ENCODE data around the gene DOCK4. TPM values are rescaled to one million over a fixed set of nuclear protein-coding genes. Genes with fewer than 3 reads are reported as not detected.

DOCK4 gene
- total RNA-seq, 1 experiment from 2014 or later, result 4.9 TPM

DNA sequence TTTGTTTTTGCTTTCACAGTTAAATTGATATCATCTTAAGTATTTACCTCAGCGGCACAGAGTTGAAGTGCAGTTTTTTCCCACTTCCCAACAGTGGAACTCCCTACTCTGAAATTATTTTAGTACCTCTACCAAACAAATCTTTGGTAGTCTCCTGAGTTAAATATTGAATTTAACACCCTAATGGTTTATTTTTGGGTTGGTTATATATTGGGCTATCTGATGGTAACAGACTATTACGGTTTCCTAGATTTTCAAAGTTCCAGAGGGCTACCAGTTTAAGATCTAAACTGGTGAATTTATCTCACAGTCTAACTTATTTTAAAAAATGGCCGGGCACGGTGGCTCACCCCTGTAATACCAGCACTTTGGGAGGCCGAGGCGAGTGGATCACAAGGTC lies 1.6 kb upstream of the DOCK4 start:
- Histone ChIP-seq H3K23ac (ENCODE audit: insufficient read length, low read depth, low read length) (no peak overlapping the region), H3K27ac (ENCODE audit: insufficient read length, low read depth, low read length) (no peak overlapping the region), H3K18ac (ENCODE audit: insufficient read length, low read depth, low read length) (no peak overlapping the region), H3K27me3 (ENCODE audit: insufficient read depth, low read length) (no peaks in the 10 kb centered on the region), H4K5ac (ENCODE audit: insufficient read length, low read depth, low read length) (no peak overlapping the region), H3K56ac (ENCODE audit: insufficient read length, low read depth, low read length) (no peak overlapping the region), H3K4me1 (ENCODE audit: insufficient read depth, low read length) (no peaks in the 10 kb centered on the region; the same call in 1 of the 2 replicates), H2BK5ac (ENCODE audit: insufficient read length, low read length) (no peak overlapping the region), H4K20me1 (ENCODE audit: control insufficient read depth, insufficient read depth, insufficient read length) (no peaks in the 10 kb centered on the region), H3K4me2 (ENCODE audit: insufficient read depth, insufficient read length, low read length) (peak overlapping the region; percentile 84), H3K4ac (ENCODE audit: low read depth, low read length) (no peak overlapping the region), H3T11ph (ENCODE audit: low read length) (no peak overlapping the region), H4K91ac (ENCODE audit: insufficient read length, low read depth, low read length) (no peak overlapping the region), H3K79me1 (ENCODE audit: insufficient read depth, low read depth, low read length, poor library complexity, severe bottlenecking) (peaks cover 2% of the 10 kb centered on the region), H3K14ac (ENCODE audit: insufficient read depth, low read length) (no peak overlapping the region), H4K8ac (replicated peaks; ENCODE audit: insufficient read length, low read depth, low read length) (no peak overlapping the region), H3K9me3 (ENCODE audit: control insufficient read depth, low read depth, low read length) (no peaks in the 10 kb centered on the region), H2BK120ac (ENCODE audit: low read depth, low read length, poor library complexity, severe bottlenecking) (no peak overlapping the region), H2AFZ (ENCODE audit: low read length) (no peak overlapping the region), H3K79me2 (ENCODE audit: insufficient read depth, low read length) (peaks cover 21% of the 10 kb centered on the region; the same call in 1 of the 2 replicates), H2BK20ac (ENCODE audit: low read depth, low read length, poor library complexity, severe bottlenecking) (no peak overlapping the region), H3K23me2 (ENCODE audit: insufficient read length, low read depth, low read length, poor library complexity, severe bottlenecking) (peaks cover 28% of the 10 kb centered on the region), H3K9ac (ENCODE audit: extremely low read depth, insufficient read length, low read length) (no peak overlapping the region), H2BK12ac (ENCODE audit: insufficient read length, low read depth, low read length) (no peak overlapping the region), H2AK5ac (ENCODE audit: insufficient read length, low read length) (no peak overlapping the region), H2BK15ac (ENCODE audit: low read depth, low read length) (no peak overlapping the region)
- H3K4me3 Mint-ChIP-seq, result peak overlapping the region; percentile 95
- TF ChIP-seq, protein P1, sequence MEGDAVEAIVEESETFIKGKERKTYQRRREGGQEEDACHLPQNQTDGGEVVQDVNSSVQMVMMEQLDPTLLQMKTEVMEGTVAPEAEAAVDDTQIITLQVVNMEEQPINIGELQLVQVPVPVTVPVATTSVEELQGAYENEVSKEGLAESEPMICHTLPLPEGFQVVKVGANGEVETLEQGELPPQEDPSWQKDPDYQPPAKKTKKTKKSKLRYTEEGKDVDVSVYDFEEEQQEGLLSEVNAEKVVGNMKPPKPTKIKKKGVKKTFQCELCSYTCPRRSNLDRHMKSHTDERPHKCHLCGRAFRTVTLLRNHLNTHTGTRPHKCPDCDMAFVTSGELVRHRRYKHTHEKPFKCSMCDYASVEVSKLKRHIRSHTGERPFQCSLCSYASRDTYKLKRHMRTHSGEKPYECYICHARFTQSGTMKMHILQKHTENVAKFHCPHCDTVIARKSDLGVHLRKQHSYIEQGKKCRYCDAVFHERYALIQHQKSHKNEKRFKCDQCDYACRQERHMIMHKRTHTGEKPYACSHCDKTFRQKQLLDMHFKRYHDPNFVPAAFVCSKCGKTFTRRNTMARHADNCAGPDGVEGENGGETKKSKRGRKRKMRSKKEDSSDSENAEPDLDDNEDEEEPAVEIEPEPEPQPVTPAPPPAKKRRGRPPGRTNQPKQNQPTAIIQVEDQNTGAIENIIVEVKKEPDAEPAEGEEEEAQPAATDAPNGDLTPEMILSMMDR (conservative IDR thresholded peaks at IDR 0.05), result no peak
- H3K27me3 Mint-ChIP-seq (ENCODE audit: low read depth), result peaks cover 22% of the 10 kb centered on the region
- H3K4me1 Mint-ChIP-seq, result peaks cover 33 to 39% of the 10 kb centered on the region in 2 experiments
- DNase-seq, result no peak
- WGBS (ENCODE audit: extremely low coverage, insufficient read length, low lambda C conversion rate), result no CpG with 5 or more reads among the region's 6 CpGs
- no peak overlapping the region for H3K27ac Mint-ChIP-seq
- no peaks in the 10 kb centered on the region; a peak in 1 of 5 replicates for H3K9me3 Mint-ChIP-seq
- no peaks in the 10 kb centered on the region; a peak in 2 of 7 replicates for H3K36me3 Mint-ChIP-seq (ENCODE audit: insufficient read depth in 1 of 3, low read depth in 3 of 3)
